Erythroblast (primary cell): ENCODE results near the gene ZNF236.

Source experiments
- GATA1 ChIP-seq: IDR thresholded peaks from 2 replicates; pipeline ENCODE4 v1.6.1; 2011; ENCODE audit warnings: low read depth, mild to moderate bottlenecking, control low read depth, low read length, moderate library complexity
- POLR2A ChIP-seq: IDR thresholded peaks from 2 replicates; pipeline ENCODE4 v1.6.1; 2011; ENCODE audit warnings: mild to moderate bottlenecking, low read length

- TF ChIP-seq POLR2A (no peak), GATA1 (no peak)
Measured at GRCh38 chr18:76936877-76937276, 114.5 kb downstream of the ZNF236 start.
